HG03135 (cell line): Measurements from ENCODE around the gene HMGN2.

Experiments
- ATAC-seq: cut with Tn5 transposase; IDR thresholded peaks from one replicate; pipeline ENCODE4 v1.9.1; 2021; ENCODE audit warnings: mild to moderate bottlenecking, moderate library complexity; ENCODE audit not compliant: unreplicated experiment

HMGN2 gene

GRCh38 chr1:26472320-26472900 lies at the start of gene HMGN2:
Gene HMGN2 (plus strand): TSS chr1:26472440. CDS start chr1:26472613, 173 bp downstream.
- peak; percentile 46 for ATAC-seq

GRCh38 chr1:26429721-26430120 lies 42.5 kb upstream of the HMGN2 start:
- ATAC-seq = no peak

- ATAC-seq = peak; percentile 88
Measured at GRCh38 chr1:26431979-26432695, 40.1 kb upstream of the HMGN2 start, which contains the start of gene DHDDS. Gene DHDDS (plus strand): TSS chr1:26432321. CDS start chr1:26432946, 625 bp downstream.

GRCh38 chr1:26432793-26433192 lies 39.4 kb upstream of the HMGN2 start:
- ATAC-seq = no peak

DNA sequence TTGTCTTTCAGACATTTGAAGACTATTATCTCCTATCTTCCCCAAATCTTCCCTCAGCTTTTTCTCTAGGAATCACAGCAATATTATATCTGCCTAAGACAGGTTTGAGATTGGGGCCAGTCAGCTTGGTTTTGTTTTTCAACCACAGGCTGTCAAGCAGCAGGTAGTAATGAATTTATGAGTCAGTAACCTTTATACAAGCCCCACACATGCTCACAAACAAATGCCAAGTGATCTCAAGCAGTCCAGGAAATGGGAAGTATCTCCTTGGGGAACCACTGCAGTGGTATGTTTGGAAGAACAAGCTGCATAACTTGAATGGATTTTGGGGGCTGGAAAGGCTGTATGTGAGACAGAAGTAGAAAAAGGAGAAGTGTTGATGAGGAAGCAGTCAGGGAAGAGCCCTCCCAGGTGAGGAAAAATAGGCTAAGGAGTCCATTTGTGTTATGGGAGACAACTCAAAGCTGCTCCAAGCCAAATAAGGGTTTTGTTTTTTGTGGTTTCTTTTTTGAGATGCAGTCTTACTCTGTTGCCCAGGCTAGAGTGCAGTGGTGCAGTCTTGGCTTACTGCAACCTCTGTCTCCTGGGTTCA lies 38.0 kb upstream of the HMGN2 start:
- no peak for ATAC-seq

DNA sequence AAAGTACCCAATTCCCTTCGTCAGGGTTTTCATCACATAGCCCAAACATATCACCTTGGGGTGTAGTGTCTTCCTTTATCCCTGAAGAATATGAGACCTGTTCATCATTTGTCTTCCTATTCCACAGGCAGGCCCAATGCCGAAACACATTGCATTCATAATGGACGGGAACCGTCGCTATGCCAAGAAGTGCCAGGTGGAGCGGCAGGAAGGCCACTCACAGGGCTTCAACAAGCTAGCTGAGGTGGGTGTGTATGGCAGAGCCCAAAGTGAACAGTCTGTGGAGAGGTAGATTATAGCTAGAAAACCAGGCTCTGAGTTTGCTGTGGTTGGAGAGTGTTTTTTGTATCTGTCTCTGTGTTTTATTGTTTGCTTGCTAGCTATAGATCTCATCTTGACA lies 34.2 kb upstream of the HMGN2 start:
- no peak for ATAC-seq

DNA sequence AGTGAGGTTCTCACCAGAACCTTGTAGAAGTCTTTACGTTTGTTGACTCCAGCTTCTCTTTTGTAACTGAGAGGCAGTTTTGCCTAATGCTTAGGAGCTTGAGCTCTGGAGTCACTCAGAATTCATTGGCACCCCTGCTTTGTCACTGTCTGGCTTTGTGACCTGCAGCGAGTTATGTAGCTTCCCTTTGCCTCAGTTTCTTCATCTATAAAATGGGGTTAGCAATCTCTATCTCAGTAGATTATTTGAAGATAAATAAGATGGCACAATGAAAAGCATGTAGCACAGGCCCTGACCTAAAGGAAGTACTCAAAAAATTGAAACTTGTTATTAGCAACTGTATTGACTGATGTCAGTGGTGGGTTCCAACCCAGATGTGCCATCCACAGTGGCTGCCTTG lies 32.0 kb upstream of the HMGN2 start:
- ATAC-seq = no peak

DNA sequence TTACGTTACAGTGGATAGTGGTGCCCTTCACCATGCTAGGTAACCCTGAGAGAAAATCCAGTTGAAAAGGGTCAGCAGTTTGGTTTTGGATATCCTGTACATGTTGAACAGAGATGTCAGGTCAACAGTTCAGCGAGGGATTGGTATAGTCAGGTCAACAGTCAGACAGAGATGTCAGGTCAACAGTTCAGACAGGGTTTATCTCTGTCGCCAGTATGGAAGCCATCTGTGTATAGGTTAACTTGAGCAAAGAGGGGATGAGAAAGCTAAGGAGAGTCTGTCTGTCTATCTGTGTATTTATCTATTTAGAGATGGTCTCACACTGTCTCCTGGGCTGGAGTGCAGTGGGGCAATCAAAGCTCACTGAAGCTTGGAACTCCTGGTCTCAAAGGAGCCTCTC lies 22.4 kb upstream of the HMGN2 start:
- ATAC-seq = no peak

DNA sequence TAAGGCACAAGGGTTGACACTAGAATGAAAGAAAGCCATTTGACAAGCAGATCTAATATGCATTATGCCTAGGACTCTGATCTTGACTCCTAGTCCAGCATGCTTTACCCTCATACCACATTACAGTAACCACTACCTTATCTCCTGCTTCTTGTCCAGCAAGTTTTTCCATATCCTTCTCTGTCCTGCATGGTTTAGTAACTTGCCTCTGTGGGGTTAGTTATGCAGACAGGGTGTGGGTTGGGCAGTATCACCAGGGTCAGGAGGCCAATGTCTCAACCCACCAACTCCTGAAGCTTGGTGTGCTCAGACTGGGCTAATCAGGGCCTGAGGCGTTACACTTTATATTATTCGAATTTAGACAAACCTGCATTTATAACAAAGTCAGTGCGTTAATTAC lies 21.3 kb upstream of the HMGN2 start:
- no peak for ATAC-seq

GRCh38 chr1:26452459-26453183 lies 19.6 kb upstream of the HMGN2 start:
- ATAC-seq = no peak

DNA sequence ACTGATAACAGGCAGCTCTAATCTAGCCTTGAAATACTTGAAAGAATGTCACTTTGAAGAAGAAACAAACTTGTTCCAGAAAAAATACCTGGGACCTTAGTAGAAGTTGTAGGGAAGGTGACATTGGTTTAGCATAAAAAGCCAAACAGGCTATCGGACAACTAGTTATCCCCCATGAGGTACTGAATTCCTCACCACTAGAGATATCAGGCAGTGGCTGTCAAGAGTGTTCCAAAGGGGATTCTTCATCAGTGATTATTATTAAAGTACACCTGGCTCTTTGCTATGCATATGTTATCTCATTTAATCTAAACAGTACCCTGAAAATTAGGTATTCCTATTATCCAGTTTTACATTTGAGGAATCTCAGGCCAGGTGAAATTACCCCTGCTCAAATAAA lies 13.1 kb upstream of the HMGN2 start:
- no peak for ATAC-seq

DNA sequence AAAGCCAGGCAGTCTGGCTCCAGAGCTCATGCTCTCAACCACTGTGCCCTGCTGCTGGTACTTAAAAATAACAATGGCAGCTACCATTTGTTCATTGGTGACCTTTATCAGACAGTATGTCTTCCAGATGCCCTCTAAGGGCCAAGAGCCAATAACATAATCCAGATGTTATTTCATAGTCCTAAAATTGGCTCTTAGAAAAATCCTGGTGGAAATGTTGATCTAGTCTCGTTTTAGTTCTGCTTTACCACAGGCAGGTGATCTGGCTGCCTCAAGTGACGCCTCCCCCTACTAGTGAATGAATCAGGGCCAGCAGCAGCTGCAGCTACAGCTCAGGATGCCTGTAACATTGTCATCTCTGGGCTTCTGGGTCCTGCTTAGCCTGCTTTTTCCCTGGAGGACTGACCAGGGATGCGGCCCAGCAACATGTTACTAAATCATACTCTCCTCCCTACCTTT lies 12.6 kb upstream of the HMGN2 start:
- no peak for ATAC-seq

DNA sequence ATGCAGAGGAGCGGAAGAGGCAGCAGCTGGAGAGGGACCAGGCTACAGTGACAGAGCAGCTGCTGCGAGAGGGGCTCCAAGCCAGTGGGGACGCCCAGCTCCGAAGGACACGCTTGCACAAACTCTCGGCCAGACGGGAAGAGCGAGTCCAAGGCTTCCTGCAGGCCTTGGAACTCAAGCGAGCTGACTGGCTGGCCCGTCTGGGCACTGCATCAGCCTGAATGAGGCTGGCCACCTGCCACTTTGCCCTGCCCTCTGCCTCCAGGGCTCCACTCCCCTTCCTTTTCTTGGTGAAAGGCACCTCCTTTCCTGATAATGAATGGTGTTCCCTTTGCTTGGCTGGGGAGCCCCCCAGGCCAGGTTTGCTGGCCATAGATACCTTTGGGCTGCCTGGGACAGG lies 3.3 kb upstream of the HMGN2 start:
- ATAC-seq = no peak

DNA sequence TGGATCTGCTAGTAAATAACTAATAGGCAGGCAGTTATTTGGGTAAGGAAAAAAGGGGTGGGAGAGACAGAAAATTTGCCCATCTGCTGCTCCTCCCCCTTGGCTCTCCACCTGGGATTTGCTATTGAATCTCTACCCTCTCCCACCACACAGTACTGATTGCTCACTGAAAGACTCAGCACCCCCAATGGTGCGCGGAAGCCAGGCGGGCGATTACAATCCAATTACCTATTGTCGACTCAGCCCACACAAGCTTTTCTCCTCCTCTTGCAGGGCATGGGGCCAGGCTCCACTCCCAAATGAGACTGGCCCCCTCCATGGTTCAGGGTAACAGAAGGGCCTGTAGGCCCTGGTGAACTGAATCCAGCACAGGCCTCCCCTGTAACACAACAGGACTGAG lies 2.7 kb upstream of the HMGN2 start:
- ATAC-seq = no peak

DNA sequence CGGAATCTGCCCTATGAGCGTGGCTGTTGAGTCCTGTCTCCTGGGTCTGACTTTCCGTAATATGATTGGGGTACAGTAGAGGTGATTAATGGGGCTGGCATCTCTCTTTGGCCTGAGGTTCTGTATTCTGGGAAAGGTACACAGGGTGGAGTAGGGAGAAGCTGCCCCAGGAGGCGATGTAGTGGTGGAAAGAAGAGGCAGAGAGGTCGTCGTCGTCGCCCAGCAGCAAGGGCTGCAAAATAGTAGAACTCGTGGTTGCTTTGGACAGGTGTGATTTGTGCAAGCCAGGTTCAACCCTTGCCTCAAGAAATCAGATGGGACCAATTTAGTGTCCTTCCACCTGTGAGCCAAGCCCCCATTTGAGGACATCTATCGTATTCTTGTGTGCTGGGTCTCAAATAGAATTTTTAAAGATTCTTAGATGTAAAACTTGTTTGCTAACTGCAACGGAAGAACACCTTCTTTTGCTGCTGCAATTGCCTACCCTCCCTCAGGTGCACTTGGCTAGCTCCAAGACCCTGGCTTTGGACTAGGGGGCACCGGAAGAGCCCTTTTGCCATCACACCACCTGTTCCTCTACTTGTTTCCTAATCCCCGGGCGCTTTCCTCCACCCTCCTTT lies 1.3 kb upstream of the HMGN2 start:
- no peak for ATAC-seq

DNA sequence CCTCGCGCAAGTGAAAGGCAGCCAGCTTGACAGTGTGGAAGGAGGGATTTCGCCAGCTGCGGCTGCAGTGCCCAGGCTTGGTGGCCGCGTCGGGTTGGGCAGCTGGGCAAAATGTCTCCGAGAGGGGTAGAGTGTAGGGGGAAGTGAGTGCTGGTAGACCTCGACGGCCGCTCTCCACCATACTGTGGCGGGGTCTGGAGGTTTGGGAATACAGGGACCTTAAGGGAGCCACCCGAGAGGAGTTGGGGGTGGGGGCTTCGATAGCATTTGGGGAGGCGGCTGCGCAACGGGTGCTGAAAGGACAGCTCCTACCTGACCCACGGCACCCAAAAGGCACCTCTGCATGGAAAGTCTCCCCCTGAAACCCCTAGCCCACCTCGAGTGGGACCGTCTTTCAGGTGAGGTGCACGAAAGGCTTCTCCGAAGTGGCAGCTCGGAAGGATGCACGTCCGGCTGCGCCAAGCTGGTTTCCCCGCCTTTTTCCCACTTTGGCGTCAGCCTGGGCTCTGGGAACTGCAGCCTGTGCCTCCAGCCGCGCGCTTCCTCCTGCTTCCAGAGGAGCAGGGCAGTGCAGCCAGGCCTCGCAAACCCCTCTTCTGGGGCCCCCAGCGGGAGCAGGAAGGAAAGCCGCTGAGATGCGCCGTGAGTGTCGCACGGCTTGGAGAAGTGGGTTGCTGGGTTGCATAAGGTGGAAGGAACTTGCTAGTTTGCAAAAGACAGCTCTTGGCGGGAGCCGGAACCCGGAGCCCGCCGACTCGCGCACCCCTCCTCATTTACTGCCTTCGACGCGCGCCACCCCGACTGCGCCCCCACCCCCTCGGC lies 531 bp upstream of the HMGN2 start:
- peak; percentile 4 for ATAC-seq

DNA sequence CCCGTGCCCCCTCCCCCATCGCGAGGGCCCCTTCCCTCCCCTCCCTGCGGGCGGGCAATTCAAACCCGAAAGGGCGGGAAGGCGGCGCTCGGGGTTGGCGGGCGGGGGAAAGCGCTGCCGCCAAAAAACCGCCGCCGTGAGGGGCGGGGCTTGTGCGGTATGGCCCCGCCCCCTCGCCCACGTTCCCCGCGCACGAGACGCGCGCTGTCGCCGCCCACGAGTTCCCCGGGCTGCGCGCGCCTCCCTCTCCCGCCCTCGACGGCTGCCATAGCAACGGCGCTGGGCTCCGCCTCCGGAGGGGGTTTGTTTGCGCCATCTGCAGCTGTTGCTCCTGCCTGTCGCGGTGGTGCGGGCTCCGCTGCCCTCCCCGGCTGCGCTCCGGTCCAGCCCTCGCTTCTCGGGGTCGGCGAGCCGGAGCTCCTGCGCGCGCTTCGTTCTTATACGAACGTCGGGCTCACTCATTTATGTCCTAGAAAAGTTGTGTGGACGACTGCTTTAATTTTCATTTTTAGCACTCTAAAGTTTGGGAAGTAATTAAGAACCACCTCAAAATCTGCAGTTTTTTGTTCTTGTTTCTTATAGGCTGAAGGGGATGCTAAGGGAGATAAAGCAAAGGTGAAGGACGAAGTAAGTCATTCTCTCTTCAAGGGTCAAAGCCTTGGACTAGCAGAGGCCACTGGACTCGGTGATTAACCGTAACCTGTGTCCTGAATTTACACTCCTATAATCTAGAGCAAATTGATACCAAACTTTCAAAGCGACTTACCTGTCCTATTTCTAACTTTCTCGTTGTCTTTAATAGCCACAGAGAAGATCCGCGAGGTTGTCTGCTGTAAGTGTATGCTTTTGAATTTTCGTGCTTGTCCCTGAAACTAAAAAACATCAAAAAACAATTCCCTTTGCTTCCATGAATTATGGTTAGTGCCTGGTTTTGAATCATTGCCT lies 933 bp downstream of the HMGN2 start:
- peak; percentile 72 for ATAC-seq

DNA sequence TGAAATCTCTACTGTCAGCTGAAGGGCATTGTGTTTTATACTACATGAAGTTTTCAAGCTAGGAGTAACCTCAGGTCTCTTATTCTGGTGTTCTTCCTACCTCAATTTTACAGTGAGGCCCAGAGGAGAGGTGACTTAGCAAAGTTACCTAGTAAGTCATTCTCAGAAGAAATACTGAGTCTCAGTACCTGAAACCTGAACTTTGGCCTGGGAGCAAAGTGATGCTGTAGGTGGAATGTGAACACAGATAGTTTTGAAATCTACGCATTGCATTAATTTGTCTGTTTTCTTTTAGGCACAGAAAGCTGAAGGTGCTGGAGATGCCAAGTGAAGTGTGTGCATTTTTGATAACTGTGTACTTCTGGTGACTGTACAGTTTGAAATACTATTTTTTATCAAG lies 2.6 kb downstream of the HMGN2 start:
- no peak for ATAC-seq

GRCh38 chr1:26475989-26476388 lies 3.7 kb downstream of the HMGN2 start:
- ATAC-seq = no peak
